Measurements from ENCODE around the gene PDGFC. TPM values are rescaled to one million over a fixed set of nuclear protein-coding genes. Genes with fewer than 3 reads are reported as not detected.
A peak's percentile ranks its signal among the peaks of the same experiment; 100 is the strongest.

Gene PDGFC
- total RNA-seq, 1 donor from 2014 or later: 26.8 TPM

DNA sequence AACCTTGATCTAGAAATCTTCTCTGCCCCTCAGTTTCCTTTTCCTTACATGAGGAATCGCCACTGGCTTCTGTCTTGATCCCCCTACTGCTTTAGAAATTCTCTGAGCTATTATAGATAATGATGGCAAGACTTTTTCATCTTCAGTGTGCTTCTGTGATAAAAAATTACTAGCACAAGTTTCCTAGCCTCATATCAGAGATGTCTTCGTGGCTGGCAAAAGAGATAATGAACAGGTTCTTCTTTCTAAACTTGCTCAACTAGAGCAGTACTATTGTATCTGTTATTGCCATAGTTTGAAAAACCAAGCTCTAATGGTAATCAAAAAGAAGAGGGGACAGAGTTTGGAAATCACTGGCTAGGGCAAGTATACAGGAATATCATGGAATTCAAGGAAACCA is 4.1 kb upstream of the PDGFC start:
- no peak for DNase-seq (ENCODE audit: low spot score)

DNA sequence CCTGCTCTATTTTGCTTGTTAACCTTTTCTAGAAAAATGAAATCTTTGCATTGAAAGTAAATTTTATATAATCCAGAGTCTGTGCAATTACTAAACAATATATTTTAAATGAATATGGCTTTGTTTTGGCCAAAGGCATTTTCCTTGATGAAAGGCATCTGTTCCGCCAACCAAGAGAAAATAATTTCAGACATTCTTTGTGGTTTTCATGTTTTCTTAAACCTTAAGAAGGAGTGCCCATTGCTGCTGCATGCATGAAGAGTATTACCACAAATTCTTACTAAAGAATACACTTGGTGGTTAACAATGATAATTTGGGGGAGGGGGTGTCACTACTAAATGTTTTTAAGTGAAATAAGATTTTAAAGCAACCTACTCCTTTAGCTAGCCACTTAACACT is 2.7 kb upstream of the PDGFC start:
- DNase-seq (ENCODE audit: low spot score): no peak

DNA sequence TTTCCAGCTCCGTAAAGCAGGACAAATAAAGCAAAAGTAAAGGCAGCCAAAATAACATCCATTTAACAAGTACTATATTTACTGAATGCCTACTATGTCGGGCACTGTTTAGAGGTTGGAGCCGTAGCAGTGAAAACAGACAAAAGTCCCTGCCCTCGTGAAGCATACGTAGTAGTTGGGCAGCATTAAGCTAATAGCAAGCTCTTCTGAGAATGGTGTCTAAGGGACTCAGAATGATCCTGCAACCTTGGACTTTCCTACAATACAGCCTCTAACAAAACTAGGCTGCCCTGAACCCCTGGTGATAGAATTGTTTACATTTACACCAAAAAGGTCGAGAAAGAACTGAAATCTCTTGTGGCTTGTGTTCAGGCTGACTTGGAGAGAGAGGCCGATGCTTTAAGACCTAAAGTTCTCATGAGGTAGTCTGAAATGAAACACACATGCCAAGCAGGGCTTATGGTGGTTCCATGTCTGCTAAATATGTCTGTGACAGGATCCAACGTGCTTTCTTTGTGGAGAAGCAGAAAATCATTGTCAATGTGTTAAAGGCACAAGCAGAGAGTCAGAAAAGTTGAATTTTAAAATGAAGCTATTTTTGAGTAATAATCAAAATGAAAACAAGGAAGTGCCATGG is 898 bp upstream of the PDGFC start:
- no peak for DNase-seq (ENCODE audit: low spot score)

DNA sequence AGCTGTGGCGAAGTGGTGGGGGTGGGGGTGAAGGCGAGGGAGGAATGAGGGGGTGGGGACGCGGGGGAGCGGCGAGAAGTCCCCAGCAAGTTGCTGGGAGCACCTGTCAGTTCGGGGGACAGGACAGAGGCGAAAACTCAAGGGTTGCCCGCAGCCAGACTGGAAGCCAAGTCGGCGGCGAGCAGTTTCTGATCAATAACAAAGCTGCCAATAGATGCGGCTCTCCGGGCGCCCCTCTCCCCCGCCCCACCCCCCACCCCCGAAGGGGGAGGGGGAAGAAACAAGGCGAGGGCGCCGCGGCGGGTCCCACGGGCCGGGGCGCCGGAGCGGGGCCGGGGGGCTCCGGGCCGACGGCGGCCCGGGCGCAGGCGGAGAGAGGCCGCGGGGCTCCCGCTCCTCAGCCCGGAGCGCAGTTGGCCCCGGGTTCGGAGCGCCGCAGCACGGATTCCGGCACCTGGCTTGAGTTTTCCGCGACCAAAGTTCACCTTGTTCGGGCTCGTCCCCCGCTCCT is 379 bp downstream of the PDGFC start:
- no peak for DNase-seq (ENCODE audit: low spot score)

DNA sequence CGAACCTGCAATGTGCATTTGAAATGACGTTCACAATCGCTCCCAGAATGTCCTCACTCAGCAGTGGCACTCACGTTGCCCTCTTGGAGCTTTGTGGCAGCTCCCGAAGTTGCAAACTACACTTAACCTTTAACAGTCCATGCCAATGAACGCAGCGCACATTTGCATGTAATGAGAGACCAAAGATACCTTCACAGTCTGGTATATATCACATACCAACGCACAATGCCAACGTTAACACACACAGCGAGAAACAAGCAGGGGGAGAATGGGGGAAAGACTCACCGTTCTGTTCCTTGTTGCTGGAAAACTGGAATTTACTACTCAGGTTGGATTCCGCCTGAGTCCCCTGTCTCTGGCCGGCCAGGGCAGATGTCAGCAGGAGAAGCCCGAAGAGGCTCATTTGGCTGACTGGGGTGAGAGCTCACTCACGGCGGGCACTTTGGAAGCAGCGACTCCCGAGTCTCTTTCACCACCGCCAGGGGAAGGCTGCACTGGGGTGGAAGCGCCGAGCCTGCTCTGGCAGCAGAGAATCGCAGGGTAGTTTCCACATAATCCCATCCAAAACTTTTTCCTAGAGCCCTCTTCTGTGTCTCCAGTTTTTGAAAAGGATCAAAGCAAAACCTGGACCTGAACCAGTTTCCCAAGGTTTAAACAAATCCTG is 966 bp downstream of the PDGFC start:
- DNase-seq (ENCODE audit: low spot score): peak; percentile 92

DNA sequence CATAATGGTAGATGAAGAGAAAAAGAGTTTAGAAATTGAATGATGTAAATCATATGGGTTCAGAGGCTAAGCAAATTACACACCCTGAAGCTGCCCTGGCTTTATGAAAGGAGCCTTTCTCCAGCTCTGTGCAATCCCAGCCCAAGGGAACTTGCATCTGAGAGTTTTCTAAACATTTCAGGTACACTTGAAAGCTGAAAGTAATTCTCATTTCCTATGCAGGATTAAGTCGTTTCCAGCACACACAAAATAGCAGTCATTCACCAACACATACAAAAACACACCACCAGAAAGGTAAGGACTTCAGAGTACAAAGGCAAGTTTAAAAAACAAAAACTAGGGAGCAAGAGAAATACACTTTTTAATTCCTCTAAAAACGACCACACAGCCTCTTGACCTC is 1.7 kb downstream of the PDGFC start:
- DNase-seq (ENCODE audit: low spot score): no peak

DNA sequence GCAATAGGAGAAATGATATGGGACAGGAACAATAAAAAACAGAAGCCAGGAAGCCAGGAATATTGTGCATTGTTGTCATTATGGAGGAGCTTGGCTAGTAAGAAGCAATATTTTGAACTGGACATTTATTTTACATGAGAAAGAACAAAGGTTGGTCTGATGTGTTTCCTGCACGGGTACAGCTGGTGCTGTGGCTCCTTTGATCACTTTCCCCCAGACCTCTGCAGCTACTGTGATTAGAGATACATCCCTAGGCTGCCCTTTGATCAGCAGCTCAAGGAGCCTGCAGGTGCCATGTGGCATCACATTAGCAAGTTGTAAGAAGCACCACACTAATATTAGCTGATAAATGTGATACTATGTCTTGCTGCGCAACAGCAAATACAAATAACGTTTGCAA is 2.5 kb downstream of the PDGFC start:
- no peak for DNase-seq (ENCODE audit: low spot score)

DNA sequence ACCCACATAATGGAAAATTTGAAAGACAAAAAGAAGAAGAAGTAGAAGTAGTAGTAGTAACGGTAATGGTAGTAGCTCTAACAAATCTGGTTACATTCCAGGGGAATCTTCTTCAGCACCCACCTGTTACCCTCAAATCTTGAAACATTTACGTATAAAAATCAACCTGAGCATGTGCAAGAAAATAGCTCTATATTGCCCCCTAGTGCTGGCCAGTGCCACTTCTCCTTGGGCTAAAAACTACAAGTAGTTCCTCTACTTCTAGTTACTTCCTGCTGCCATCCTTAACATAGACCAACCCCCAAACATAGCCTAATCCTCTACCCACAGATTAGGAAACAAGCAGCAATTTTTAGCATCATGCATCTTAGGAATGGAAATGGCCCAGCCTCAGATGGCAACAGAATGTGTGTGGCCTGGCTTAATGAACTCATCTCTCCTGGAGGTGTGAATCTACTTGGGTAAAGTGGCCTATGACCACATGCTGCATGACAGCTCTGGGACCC is 3.1 kb downstream of the PDGFC start:
- no peak for DNase-seq (ENCODE audit: low spot score)

DNA sequence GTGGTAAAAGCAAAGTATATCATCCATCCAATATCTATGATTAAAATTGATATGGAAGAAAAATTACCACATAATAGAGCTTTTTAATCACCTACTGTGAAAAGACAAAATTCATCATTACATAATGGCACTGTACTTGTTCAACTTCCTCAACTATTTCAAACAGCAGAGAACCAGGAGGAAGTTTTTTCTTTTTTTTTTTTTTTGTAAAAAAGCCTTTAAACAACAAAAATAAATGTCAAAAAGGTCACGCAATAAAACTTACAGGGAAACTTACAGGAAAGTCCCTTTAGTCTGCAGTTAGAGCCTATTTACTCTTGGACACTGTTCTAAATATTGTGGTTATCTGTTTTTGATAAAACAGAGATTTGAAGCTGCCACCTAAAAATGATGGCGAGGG is 4.8 kb downstream of the PDGFC start:
- no peak for DNase-seq (ENCODE audit: low spot score)

DNA sequence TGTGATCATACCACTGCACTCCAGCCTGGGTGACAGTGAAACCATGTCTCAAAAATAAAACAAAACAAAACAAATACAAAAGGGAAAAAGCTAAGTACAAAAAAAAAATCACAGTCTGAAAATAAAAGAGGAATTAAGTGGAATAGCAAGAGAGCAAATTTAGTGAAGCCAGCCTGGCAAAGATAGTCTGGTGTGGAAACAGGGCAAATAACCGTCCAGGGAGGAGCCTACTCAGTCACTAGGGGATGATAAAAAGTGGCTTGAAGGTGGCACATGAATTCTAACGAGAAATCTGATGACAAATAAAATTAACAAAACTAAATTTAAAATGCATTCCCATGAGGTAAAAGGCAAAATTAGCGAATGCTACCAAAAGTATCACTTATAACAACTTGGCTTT is 8.2 kb downstream of the PDGFC start:
- no peak for DNase-seq (ENCODE audit: low spot score)

DNA sequence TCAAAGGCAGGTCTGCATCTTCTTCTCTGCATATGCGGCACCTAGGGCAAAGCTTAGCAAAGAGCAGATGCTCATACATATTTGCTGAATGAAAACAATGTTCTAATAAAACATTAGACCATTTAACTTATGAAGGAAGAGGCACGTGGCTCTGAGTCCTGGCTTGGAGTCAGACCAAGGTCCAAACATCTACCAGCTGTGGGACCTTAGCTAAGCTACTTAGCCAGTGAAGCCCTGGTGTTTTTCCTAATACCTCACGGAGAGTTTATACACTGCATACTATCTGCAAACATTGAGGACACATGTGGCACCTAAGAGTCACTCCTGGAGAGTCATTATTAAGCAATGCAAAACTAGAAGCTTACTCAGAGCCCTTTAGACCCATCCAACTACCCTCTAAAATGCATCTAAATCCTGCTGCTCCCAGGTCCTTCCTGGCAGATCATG is 9.0 kb downstream of the PDGFC start:
- no peak for DNase-seq (ENCODE audit: low spot score)

DNA sequence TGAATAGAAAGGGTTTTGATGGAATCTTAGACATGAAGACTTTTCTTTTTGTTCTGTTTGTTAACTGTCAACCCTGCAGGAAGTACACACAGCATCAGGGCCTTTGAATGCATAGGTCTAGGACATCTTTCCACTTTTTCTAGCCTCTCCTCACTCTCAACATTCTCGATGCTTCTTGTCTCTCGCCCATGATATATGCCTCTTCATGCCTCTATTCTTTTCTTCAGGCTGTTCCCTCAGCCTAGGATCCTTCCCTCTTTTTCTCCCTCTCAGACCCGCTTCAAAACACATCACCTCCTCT is 9.6 kb downstream of the PDGFC start:
- no peak for DNase-seq (ENCODE audit: low spot score)

DNA sequence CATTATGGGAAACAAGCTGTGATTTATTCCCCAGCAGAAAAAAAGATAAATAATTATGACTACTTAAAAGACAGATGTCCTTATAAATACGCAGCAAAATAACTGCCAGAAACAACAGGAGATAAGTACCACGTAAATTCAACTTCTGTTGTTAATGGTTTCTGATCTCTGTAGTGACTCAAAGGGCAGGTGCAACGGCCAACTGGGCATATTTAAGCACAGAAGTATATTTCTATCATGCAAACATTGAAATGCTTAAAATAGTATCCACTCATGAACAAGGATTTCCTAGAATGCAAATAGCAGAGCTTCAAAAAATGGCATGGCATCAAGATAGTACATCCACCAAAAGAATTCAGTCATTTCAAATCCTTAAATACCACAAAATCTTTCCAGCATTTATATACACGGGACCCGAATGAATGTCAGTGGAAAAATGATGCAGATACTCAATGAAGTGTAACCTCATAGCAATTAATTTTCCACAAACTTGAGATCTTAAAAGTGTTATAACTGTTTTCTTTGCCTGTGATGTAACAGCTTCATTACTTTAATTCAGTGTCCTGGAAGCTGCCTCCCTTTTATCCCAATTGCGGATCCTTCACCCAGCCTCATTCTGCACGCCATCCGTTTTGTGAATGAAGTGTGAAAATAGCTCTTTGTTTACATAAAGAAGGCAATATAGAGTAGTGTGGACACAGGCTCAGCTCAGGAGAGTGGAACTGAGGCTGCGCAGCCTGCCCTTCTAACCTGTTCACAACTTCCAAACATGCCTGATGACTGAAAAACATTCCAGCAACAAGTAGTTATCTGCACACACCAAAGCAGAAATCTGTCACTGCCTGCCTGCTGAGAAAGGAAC is 10.2 kb downstream of the PDGFC start:
- no peak for DNase-seq (ENCODE audit: low spot score)

DNA sequence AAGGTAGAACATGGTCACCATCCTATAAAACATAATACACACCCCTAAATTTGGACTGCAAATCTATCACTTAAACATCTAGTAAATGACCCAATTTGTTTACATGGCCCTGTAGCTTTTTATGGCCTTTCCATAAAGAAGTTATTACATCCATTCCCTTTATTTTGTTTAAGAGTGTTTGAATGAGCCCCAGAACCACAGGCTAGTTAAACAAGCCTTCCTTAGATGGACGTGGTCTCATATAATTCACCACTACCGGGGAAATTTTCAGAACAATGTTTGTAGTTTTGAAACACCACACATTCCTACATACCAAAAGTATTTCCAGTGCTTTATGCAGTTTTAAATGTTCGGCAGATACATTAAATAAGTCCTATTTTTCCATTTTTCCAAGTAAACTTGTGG is 12.3 kb downstream of the PDGFC start:
- DNase-seq (ENCODE audit: low spot score): no peak

DNA sequence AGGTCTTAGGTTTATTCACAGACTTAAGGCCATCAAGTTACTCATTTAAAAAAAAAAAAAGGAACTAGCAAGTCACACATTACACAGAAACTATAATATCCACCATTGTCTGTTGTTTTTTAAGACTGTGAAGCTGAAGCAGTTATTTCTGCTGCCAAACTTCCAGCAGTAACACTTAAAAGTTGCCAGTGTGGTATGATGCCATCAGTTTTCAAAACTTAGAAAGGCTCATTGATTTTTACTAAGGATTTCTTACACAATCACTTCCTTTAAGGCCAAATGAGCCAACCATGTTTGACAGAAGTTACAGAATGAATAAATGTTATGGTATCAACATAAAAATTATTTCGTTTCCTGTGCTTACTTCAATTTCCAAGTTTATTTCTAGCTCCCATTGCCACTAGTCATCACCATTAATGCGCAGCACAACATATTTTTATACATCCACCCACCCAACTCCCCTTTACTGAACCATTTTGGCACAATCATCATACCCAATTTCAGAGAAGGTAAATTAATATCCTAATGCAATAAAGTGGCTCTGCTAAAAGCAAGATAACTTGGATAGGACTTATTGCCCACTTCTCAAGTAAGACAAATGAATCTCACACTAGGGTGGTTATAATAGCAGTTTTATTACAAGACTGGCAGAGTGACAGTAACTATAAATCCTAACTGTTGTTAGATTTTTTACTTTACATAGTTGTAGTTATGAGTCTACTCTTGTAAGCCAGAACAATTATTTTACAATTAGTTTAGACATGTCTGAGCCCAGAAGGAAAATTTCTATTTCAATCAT is 13.1 kb downstream of the PDGFC start:
- no peak for DNase-seq (ENCODE audit: low spot score)

DNA sequence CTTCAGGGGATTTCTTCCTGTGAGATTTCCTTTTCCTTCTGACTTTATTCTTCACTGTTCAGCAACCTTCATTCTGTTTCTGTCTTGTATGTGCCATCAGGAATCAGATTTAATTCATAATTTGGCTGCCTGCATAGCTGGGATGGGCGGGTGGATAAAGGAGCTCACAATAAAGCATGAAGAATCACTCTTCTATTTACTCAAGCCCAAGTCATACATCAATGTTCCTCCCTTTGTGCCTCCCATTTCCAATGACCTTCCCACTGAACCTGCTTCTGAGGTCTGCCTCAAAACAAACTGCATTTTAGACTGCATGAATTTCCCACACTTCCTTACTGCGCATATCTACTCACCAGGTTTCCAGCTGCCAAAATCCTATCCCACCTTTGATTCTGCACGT is 14.0 kb downstream of the PDGFC start:
- no peak for DNase-seq (ENCODE audit: low spot score)

DNA sequence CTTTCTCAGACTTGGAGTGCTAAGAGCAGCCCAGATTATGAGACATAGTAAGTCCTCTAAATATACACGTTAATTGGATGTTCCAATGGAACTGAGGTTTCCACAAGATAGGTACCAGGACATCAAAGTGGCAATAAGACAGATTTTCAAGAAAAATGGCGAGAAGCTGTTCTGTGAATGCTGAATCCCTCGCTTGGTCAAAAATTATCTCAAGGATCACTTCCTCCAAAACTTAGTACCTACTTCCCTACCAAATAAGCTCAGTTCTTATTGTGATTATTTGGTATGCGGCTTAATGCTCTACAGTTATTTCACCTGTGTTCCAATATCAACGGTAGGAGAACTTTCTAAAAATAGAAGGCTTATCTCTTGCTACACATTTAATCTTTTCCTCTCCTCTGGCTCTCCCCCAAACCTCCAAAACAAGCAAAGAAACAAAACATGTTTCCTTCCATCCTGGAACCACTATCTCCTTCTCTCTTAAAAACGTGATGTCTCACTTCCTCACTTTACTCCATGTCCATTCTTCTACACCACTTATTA is 14.7 kb downstream of the PDGFC start:
- no peak for DNase-seq (ENCODE audit: low spot score)

DNA sequence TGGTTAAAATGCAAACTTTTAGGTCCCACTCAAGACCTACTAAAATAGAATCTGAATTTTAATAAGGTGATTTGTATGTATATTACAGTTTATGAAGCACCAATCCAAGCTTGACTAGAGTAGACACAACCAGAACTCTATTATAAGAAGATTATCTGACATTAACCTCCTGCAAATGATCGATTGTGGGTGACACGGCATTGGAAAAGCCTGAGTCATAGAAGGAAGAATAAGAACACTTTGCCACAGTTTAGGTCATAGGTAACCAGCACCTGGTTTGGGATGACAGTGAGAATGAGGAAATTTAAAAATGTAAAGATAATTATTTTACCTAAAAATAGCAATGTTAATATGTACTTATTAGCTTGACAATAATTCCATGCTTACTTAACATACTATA is 15.2 kb downstream of the PDGFC start:
- DNase-seq (ENCODE audit: low spot score): no peak

DNA sequence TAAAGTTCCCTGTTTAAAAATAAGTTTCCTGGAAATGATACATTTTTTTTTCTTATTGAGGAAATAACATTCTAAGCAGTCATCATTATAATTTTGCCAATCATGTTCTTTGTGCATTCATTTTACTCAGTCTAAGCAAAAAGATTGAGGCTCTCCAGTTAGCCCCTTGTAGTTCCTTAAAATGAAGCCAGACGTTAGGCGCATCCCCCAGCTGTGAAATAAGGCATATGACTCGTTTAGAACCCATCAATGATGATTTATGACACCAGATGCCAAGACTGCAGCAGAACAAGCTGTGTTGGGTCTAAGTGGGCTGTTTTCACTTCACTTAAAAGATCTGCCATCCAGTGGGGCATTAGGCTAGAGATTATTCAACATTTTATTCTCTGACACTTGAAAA is 17.0 kb downstream of the PDGFC start:
- DNase-seq (ENCODE audit: low spot score): no peak

DNA sequence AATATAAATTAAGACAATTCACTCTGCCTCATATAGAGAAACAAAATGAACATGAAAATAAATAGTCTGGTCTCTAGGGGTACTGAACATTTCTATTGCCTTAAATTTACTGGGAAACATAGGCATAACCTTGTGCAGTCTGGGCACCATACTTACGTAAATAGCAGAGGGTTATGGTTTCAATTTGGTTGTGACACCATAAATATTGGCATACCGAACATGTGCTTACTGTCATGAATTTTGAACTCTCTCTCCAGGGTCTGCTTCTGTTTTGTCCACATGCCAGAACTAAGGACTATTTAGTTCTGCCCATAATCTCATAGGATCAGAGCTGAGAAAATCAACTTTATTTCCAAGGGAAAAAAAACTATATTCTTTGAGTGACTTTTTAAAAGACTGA is 17.6 kb downstream of the PDGFC start:
- DNase-seq (ENCODE audit: low spot score): no peak

DNA sequence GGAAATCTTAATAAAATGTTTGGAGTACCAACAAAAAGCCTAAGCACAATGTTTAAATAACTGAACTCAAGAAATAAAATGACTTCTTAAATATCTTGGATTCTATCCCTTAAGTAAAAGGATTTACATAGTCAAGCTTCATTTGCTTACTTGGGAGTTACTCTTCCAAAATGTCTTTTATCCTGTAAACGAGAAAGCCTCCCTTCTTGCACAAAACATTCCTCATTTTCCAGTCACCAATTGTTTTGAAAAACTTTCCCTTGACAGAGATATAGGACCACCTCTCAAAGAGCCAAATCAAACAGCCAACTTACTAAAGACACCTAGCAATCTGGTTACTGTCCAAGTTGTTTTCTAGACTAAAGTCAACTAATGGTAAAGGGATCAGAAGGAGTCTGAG is 18.6 kb downstream of the PDGFC start:
- DNase-seq (ENCODE audit: low spot score): no peak

All from mesenteric fat pad (tissue), 1 donor.